Upper lobe of left lung (tissue), 6 donors: ENCODE results near the gene ITIH6. TPM values are rescaled to one million over a fixed set of nuclear protein-coding genes. Genes with fewer than 3 reads are reported as not detected.

Experiments used
- ATAC-seq, 2 donors: fragments of 200-7000 bp; cut with Tn5 transposase; one replicate each; pipeline ENCODE4 v1.9.1; 2022; ENCODE audit warnings: mild to moderate bottlenecking in 2 of 2, moderate library complexity in 2 of 2; ENCODE audit not compliant: low FRiP score in 2 of 2
- DNase-seq, 2 donors: peaks; one replicate each; pipeline ENCODE4 v3.0.0-alpha.2; 2019 to 2020
- H3K27ac ChIP-seq, 4 donors: fragments of 200-600 bp; sonication (generic); one replicate each; pipeline ENCODE4 v1.5.1; 2016 to 2019
- H3K27me3 ChIP-seq, 4 donors: fragments of 200-600 bp; sonication (generic); one replicate each; pipeline ENCODE4 v1.5.1; 2017 to 2019
- H3K36me3 ChIP-seq, 4 donors: fragments of 200-600 bp; sonication (generic); one replicate each; pipeline ENCODE4 v1.5.1; 2016 to 2019
- H3K4me1 ChIP-seq, 4 donors: fragments of 200-600 bp; sonication (generic); one replicate each; pipeline ENCODE4 v1.5.1; 2018 to 2019
- H3K4me3 ChIP-seq, 4 donors: fragments of 200-600 bp; sonication (generic); one replicate each; pipeline ENCODE4 v1.5.1; 2017 to 2019; ENCODE audit warnings: mild to moderate bottlenecking in 2 of 4, moderate library complexity in 1 of 4
- H3K9me3 ChIP-seq, 4 donors: fragments of 200-600 bp; sonication (generic); one replicate each; pipeline ENCODE4 v1.5.1; 2018 to 2019
- CTCF ChIP-seq, 6 experiments: fragments of 450-650 bp in 4 of 6; fragments of 200-600 bp in 2 of 6; sonication (generic) in 2 of 6; IDR thresholded peaks; one replicate each; pipeline ENCODE4 v1.5.1; 2016 to 2019; ENCODE audit warnings: antibody characterized with exemption in 6 of 6
- EP300 ChIP-seq, 4 donors: sonication (generic); formaldehyde crosslinking; IDR thresholded peaks; one replicate each; pipeline ENCODE4 v1.5.1; 2017; ENCODE audit warnings: antibody characterized with exemption in 4 of 4, control low read depth in 2 of 4
- POLR2A ChIP-seq, 4 donors: fragments of 450-650 bp; IDR thresholded peaks; one replicate each; pipeline ENCODE4 v1.5.1; 2016 to 2017; ENCODE audit warnings: antibody characterized with exemption in 4 of 4, mild to moderate bottlenecking in 2 of 4
- POLR2AphosphoS5 ChIP-seq, 2 donors: sonication (generic); formaldehyde crosslinking; IDR thresholded peaks; one replicate each; pipeline ENCODE4 v1.5.1; 2017; ENCODE audit warnings: antibody characterized with exemption in 2 of 2
- WGBS, 2 donors: methylation state at CpG; one replicate each; pipeline ENCODE4 v1.1.5; 2017 to 2018; 5-methylcytosine and 5-hydroxymethylcytosine counted together
- total RNA-seq, 6 donors: library from RNA; depleted of rRNA in 4 of 6; stranded (reverse); fragments of >200 nt in 4 of 6; gene quantifications; one replicate each; pipeline versions ENCODE4 v1.1.0 to v1.2.1, GENCODE V29; 2016 to 2021
- donor health status: DM: no; HTN: no; CAD: no; lungs with moderate emphysema.
- donor health status: DM: no; HTN: yes; CAD: no; lungs with severe emphysema.

ITIH6 gene
- total RNA-seq, 6 donors from 2014 or later: not detected

DNA sequence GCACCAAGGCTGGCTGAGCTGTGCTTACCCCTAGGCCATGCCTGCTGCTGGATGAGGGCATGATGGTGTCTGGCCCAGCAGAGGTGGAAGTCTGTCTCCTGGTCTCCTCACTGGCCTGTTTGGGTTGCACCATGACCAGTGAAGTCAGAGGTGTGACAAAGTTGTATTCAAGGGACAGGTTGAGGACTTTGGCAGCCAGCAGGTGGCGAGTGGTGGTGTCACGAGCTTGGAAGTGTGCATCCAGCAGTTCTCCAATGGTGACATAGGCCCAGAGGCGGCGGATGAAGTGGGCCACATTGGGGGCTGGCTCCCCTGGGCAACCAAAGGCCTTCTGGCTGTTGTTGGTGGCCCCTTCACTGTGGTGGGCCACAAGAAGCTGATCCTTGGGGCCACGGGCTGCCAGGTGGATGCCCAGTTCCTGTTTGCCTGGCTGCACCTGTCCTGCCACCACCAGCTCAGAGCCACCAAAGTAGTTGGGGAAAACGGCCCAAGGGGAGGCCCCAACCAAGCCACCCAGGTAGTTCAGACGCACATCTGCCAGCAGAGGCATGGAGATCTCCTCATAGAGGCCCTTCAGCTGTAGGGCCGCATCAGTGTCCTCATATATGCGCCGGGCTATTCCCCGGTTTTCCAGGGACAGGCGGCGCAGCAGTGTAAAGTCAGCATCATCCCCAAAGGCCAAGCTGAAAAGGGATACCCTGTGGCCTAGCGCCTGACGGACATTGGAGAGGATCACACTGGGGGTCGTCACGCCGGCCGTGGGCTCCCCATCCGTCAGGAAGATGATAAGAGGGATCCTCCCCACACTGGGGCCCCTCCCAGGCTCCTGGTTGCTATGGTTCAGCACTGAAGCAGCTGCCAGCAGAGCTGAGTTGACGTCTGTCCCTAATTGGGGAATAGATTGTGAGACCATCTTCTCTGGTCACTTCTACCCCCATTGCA is 39.7 kb downstream of the ITIH6 start:
- no peak overlapping the region for H3K4me3 ChIP-seq
- H3K27ac ChIP-seq: no peak overlapping the region
- H3K9me3 ChIP-seq: no peaks in the 10 kb centered on the region
- no peaks in the 10 kb centered on the region for H3K4me1 ChIP-seq
- DNase-seq (peak in 1 of 2 donors; percentile 16), ATAC-seq (peak in 1 of 2 donors; percentile 39)
- H3K36me3 ChIP-seq: no peaks in the 10 kb centered on the region
- H3K27me3 ChIP-seq: no peaks in the 10 kb centered on the region
- 79% methylated on average over 19 of the region's 21 CpGs; no CpG with 5 or more reads in 1 of the 2 donors for WGBS, 2 donors
- TF ChIP-seq EP300 (IDR thresholded peaks at IDR 0.05) (no peak), POLR2AphosphoS5 (IDR thresholded peaks at IDR 0.05) (no peak), CTCF (IDR thresholded peaks at IDR 0.05) (no peak), POLR2A (IDR thresholded peaks at IDR 0.05) (no peak)

GRCh38 chrX:54754854-54755253 is 43.2 kb downstream of the ITIH6 start:
- no peak for TF ChIP-seq POLR2AphosphoS5 (IDR thresholded peaks at IDR 0.05)
- no peak for TF ChIP-seq EP300 (IDR thresholded peaks at IDR 0.05)
- TF ChIP-seq CTCF (IDR thresholded peaks at IDR 0.05): no peak
- TF ChIP-seq POLR2A (IDR thresholded peaks at IDR 0.05): no peak
- no peak for ATAC-seq
- no peaks in the 10 kb centered on the region for H3K27me3 ChIP-seq
- H3K4me1 ChIP-seq: no peaks in the 10 kb centered on the region
- no peaks in the 10 kb centered on the region for H3K9me3 ChIP-seq
- H3K27ac ChIP-seq: no peak overlapping the region
- no peaks in the 10 kb centered on the region for H3K36me3 ChIP-seq
- no peak overlapping the region for H3K4me3 ChIP-seq
- DNase-seq: no peak

- H3K4me1 ChIP-seq: no peaks in the 10 kb centered on the region
- 59 to 82% methylated on average over 1 of the region's 1 CpG for WGBS, 2 donors
- no peak for TF ChIP-seq POLR2A (IDR thresholded peaks at IDR 0.05)
- TF ChIP-seq CTCF (IDR thresholded peaks at IDR 0.05): no peak
- TF ChIP-seq POLR2AphosphoS5 (IDR thresholded peaks at IDR 0.05): no peak
- no peak for TF ChIP-seq EP300 (IDR thresholded peaks at IDR 0.05)
- ATAC-seq: no peak
- no peak overlapping the region for H3K4me3 ChIP-seq
- H3K36me3 ChIP-seq: no peaks in the 10 kb centered on the region
- no peak for DNase-seq
- no peak overlapping the region for H3K27ac ChIP-seq
- no peaks in the 10 kb centered on the region for H3K9me3 ChIP-seq
- H3K27me3 ChIP-seq: no peaks in the 10 kb centered on the region
Observed at GRCh38 chrX:54748626-54749025, 49.4 kb downstream of the ITIH6 start.

DNA sequence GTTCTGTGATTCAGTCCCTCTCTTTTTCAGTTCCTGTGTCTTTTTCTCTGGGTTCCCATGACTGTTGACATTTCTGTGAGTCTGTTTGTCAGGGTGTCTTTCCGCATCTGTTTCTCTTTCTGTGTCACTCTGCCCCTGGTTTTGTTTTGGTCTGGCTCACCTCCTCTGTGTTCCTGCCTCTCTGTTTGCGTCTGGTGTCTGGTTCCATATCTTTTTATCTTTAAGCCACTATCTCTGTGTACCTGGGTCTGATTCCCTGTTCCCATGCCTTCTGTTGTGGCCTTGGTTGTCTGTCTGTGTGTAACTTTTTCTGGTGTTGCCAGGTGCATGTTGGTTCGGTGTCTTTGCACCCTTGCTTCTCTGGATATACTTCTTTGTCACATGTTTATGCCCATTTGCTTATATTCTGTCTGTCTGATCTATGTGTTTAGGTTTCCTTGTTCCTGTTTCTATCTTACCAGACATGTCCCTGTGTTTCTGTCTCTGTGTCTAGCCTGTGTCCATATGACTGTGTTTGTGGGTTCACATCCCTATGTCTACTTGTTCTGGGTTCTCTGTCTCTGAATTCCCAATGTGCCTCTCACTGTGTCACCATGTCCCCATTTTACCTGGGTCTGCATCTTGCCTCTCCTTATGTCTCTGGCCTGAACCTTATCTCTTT is 50.2 kb downstream of the ITIH6 start:
- TF ChIP-seq POLR2AphosphoS5 (IDR thresholded peaks at IDR 0.05): no peak
- TF ChIP-seq POLR2A (IDR thresholded peaks at IDR 0.05): no peak
- H3K9me3 ChIP-seq: no peaks in the 10 kb centered on the region
- H3K27me3 ChIP-seq: no peaks in the 10 kb centered on the region
- no peak overlapping the region for H3K4me3 ChIP-seq
- no peaks in the 10 kb centered on the region for H3K36me3 ChIP-seq
- H3K27ac ChIP-seq: no peak overlapping the region
- DNase-seq (no peak), ATAC-seq (no peak)
- 49 to 65% methylated on average over 3 of the region's 3 CpGs for WGBS, 2 donors
- H3K4me1 ChIP-seq: no peaks in the 10 kb centered on the region

DNA sequence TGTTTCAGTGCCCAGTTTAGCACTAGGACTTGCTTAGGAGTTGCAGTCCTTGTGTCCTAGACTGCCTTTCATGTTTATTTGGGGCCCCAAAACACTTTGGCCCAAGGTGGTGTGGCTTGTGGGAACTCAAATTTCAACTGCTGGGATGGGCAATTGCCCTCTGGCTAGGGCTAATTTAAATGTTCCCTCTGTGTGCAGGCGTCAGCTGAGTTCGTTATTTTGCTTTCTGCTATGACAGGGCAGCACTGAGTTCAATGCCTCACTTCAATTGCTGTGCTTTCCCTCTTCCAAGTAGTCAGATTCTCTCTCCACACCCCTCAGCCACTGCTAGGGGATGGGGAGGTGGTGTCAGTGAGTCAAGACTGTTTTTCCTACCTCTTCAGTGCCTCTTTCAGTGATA is 51.1 kb downstream of the ITIH6 start:
- H3K27me3 ChIP-seq: no peaks in the 10 kb centered on the region
- ATAC-seq: no peak

More for the DNA sequence above, 51.1 kb downstream of the ITIH6 start:
- Histone ChIP-seq H3K9me3 (no peaks in the 10 kb centered on the region), H3K4me1 (no peaks in the 10 kb centered on the region), H3K36me3 (no peaks in the 10 kb centered on the region), H3K27ac (no peak overlapping the region), H3K4me3 (no peak overlapping the region)
- DNase-seq: no peak
- no peak for TF ChIP-seq POLR2AphosphoS5 (IDR thresholded peaks at IDR 0.05)
- TF ChIP-seq POLR2A (IDR thresholded peaks at IDR 0.05): no peak
- no peak for TF ChIP-seq EP300 (IDR thresholded peaks at IDR 0.05)
- no peak for TF ChIP-seq CTCF (IDR thresholded peaks at IDR 0.05)
- WGBS, 2 donors: 71 to 100% methylated on average over 1 to 2 of the region's 2 CpGs
